K562 (cell line): ENCODE results near the gene OPA3. TPM values are rescaled to one million over a fixed set of nuclear protein-coding genes. Genes with fewer than 3 reads are reported as not detected.

ENCODE experiments used
- FOXJ3 ChIP-seq: sonication (generic); formaldehyde crosslinking; IDR thresholded peaks from 2 replicates; pipeline ENCODE4 v1.4.0; 2020; ENCODE audit warnings: mild to moderate bottlenecking, missing genetic modification reagents
- NFE2 ChIP-seq: IDR thresholded peaks from 2 replicates; pipeline ENCODE4 v1.6.1; 2014; ENCODE audit warnings: antibody characterized with exemption, low read depth
- RAD21 ChIP-seq, 2 experiments: fragments of 250-450 bp in 1 of 2; fragments of 450-650 bp in 1 of 2; sonication (Bioruptor Pico) in 1 of 2; formaldehyde crosslinking in 1 of 2; IDR thresholded peaks in 1 of 2; conservative IDR thresholded peaks in 1 of 2; 2 replicates each; pipeline versions ENCODE4 v1.4.0 to v1.8.0; 2020 to 2022; ENCODE audit warnings: mild to moderate bottlenecking in 2 of 2, moderate library complexity in 1 of 2
- SRSF1 ChIP-seq: fragments of 200-400 bp; formaldehyde crosslinking; IDR thresholded peaks from 2 replicates; pipeline ENCODE4 v1.6.1; 2017; ENCODE audit warnings: mild to moderate bottlenecking, low read depth, low read length, moderate library complexity
- TAF15 ChIP-seq: fragments of 200-400 bp; formaldehyde crosslinking; IDR thresholded peaks from 2 replicates; pipeline ENCODE4 v1.6.1; 2017; ENCODE audit warnings: mild to moderate bottlenecking, low read depth, low read length, moderate library complexity
- ZBTB8A ChIP-seq: fragments of 450-650 bp; IDR thresholded peaks from 2 replicates; pipeline ENCODE4 v1.6.1; 2018; ENCODE audit warnings: mild to moderate bottlenecking, moderate library complexity; ENCODE audit not compliant: partially characterized antibody
- ZFP1 ChIP-seq: fragments of 450-650 bp; formaldehyde crosslinking; IDR thresholded peaks from 2 replicates; pipeline ENCODE4 v1.4.0; 2020; ENCODE audit warnings: mild to moderate bottlenecking, mixed read lengths
- ZFP30 ChIP-seq: fragments of 250-450 bp; sonication (Bioruptor Pico); IDR thresholded peaks from 2 replicates; pipeline ENCODE4 v1.8.0; 2022; ENCODE audit warnings: moderate library complexity, mild to moderate bottlenecking, inconsistent platforms, borderline replicate concordance
- ZMIZ1 ChIP-seq, 2 experiments: fragments of 150-350 bp in 1 of 2; IDR thresholded peaks; 2 replicates each; pipeline ENCODE4 v1.6.1; 2012 to 2016; ENCODE audit warnings: low read depth in 2 of 2, low read length in 2 of 2, mild to moderate bottlenecking in 1 of 2, moderate library complexity in 1 of 2
- ZNF699 ChIP-seq: fragments of 250-450 bp; sonication (Bioruptor Pico); IDR thresholded peaks from 2 replicates; pipeline ENCODE4 v1.8.0; 2021; ENCODE audit warnings: mild to moderate bottlenecking, moderate library complexity; ENCODE audit not compliant: insufficient replicate concordance
- polyA plus RNA-seq, 8 experiments: library from polyadenylated mRNA; depleted of rRNA in 4 of 8; stranded (reverse) in 5 of 8; unstranded in 3 of 8; fragments of >200 nt; fragmentation: Nextera tagmentation in 2 of 8; fragmentation: Illumina TruSeq in 1 of 8; extraction: Ambion mirVana in 2 of 8; extraction: Trizol in 1 of 8; gene quantifications; 2 replicates each; pipeline versions ENCODE4 v1.2.1 to v1.2.3, GENCODE V29; 2011 to 2014; ENCODE audit warnings: inconsistent platforms in 1 of 8, missing spikeins in 1 of 8
- total RNA-seq, 7 experiments: library from RNA; depleted of rRNA in 6 of 7; stranded (reverse); fragments of >200 nt in 6 of 7; fragmentation: Illumina TruSeq in 2 of 7; extraction: Trizol in 2 of 7; gene quantifications; 2 replicates each; pipeline versions ENCODE4 v1.2.1 to v1.2.3, GENCODE V29; 2011 to 2021; ENCODE audit warnings: low replicate concordance in 1 of 7
- TF ChIP-seq, protein P1 (sequence below), 2 experiments: fragments of 450-650 bp in 1 of 2; sonication (generic) in 1 of 2; formaldehyde crosslinking in 1 of 2; IDR thresholded peaks; 2 replicates each; pipeline versions ENCODE4 v1.7.1 to v1.9.0; 2016 to 2022; ENCODE audit warnings: inconsistent platforms in 1 of 2, mild to moderate bottlenecking in 1 of 2, missing genetic modification reagents in 1 of 2
- TF ChIP-seq, protein P2 (sequence below): sonication (generic); formaldehyde crosslinking; IDR thresholded peaks from 2 replicates; pipeline ENCODE4 v1.8.1; 2023; ENCODE audit warnings: mild to moderate bottlenecking, missing genetic modification reagents

Gene OPA3
- total and polyA plus RNA-seq, 9 of the 15 experiments (the other 6 are each of a cell fraction or from before 2014, with no cell fraction given) = 1.4 to 18.8 (median 9.0) TPM

- TF ChIP-seq, protein P1, sequence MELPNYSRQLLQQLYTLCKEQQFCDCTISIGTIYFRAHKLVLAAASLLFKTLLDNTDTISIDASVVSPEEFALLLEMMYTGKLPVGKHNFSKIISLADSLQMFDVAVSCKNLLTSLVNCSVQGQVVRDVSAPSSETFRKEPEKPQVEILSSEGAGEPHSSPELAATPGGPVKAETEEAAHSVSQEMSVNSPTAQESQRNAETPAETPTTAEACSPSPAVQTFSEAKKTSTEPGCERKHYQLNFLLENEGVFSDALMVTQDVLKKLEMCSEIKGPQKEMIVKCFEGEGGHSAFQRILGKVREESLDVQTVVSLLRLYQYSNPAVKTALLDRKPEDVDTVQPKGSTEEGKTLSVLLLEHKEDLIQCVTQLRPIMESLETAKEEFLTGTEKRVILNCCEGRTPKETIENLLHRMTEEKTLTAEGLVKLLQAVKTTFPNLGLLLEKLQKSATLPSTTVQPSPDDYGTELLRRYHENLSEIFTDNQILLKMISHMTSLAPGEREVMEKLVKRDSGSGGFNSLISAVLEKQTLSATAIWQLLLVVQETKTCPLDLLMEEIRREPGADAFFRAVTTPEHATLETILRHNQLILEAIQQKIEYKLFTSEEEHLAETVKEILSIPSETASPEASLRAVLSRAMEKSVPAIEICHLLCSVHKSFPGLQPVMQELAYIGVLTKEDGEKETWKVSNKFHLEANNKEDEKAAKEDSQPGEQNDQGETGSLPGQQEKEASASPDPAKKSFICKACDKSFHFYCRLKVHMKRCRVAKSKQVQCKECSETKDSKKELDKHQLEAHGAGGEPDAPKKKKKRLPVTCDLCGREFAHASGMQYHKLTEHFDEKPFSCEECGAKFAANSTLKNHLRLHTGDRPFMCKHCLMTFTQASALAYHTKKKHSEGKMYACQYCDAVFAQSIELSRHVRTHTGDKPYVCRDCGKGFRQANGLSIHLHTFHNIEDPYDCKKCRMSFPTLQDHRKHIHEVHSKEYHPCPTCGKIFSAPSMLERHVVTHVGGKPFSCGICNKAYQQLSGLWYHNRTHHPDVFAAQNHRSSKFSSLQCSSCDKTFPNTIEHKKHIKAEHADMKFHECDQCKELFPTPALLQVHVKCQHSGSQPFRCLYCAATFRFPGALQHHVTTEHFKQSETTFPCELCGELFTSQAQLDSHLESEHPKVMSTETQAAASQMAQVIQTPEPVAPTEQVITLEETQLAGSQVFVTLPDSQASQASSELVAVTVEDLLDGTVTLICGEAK (IDR thresholded peaks at IDR 0.05) = no peak
- TF ChIP-seq, protein P1 (CRISPR knock-in tag; IDR thresholded peaks at IDR 0.05) = no peak
- TF ChIP-seq ZMIZ1 (IDR thresholded peaks at IDR 0.05; ENCODE audit: low read depth in 2 of 2, low read length in 2 of 2) (no peak), ZFP1 (no peak), ZNF699 (CRISPR knock-in tag) (no peak), SRSF1 (no peak), TAF15 (no peak), FOXJ3 (CRISPR knock-in tag) (no peak), NFE2 (no peak), ZFP30 (CRISPR knock-in tag) (no peak), RAD21 (CRISPR knock-in tag; conservative IDR thresholded peaks at IDR 0.05 in 1 of 2, IDR thresholded peaks at IDR 0.05 in 1 of 2) (no peak), ZBTB8A (no peak)
- TF ChIP-seq, protein P2, sequence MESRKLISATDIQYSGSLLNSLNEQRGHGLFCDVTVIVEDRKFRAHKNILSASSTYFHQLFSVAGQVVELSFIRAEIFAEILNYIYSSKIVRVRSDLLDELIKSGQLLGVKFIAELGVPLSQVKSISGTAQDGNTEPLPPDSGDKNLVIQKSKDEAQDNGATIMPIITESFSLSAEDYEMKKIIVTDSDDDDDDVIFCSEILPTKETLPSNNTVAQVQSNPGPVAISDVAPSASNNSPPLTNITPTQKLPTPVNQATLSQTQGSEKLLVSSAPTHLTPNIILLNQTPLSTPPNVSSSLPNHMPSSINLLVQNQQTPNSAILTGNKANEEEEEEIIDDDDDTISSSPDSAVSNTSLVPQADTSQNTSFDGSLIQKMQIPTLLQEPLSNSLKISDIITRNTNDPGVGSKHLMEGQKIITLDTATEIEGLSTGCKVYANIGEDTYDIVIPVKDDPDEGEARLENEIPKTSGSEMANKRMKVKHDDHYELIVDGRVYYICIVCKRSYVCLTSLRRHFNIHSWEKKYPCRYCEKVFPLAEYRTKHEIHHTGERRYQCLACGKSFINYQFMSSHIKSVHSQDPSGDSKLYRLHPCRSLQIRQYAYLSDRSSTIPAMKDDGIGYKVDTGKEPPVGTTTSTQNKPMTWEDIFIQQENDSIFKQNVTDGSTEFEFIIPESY (CRISPR knock-in tag) = peak; percentile 30; the same call in 1 of the 2 replicates
Observed at GRCh38 chr19:45528149-45528743, 56.4 kb downstream of the OPA3 start (continued).
